NCI-H82 (cell line): Measurements from ENCODE around the gene MRPL3.
A peak's percentile ranks its signal among the peaks of the same experiment; 100 is the strongest.

Source experiments
- DNase-seq: peaks from one replicate; lab custom pipeline; 2025; lab: John Stamatoyannopoulos, UW

Gene MRPL3

DNA sequence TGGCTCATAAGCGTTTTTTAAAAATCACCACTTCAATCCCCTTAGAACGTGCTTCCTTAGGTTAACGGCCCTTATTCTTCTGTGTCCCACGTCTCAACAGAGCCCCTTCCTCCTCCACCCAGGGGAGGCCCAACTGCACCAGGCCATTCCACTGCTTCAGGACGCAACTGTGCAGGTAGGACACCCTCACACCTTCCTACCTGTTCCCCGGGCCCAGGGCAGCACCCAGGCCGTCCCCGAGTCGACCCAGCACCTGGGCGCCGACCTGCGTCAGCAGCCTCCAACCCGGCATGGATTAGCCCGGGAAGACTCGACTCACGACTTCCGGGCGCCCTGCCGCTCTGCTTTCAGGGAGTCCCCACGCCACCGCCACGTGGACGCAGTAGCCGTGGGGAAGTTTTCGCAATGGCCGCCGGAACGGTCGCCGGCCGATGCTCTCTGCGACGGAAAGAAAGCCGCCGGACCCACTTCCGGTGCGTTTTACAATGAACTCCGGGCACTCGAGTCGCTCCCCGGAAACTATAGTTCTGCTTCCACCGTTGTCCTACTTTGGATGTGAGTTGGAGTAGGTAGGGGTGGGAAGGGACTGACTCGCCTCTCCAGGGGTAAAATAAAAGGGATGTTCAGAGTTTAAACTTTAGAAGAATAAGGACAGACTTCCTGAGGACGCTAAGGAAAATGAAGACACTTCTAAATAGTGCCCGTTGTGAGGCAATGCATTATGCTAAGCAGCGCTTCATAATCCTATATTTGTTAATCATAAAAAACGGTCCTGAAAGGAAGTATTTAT lies at the start of gene MRPL3:
MRPL3 (minus strand) TSS at position 442 of the 790 bp plus-strand sequence; CDS start at position 292, 150 bp downstream.
- DNase-seq, result peak; percentile 98

DNA sequence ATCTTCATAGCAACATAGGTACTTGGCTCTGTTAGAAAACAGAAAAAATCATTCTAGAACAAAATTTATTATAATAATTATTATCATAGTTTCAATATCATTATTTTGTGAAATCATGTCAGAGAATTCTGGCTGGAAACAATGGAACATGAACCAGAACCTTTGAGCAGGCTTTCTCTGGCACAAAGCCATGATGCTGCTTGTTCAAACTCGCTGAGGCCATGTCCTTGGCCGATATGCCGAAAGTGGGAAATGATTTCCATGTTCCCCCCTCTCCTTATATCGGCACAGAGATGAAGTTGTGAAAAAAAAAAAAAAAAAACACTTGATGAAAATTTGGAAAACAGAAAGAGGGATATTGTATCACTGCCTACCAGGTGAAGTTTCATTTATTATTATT lies 49.0 kb upstream of the MRPL3 start:
- no peak for DNase-seq

DNA sequence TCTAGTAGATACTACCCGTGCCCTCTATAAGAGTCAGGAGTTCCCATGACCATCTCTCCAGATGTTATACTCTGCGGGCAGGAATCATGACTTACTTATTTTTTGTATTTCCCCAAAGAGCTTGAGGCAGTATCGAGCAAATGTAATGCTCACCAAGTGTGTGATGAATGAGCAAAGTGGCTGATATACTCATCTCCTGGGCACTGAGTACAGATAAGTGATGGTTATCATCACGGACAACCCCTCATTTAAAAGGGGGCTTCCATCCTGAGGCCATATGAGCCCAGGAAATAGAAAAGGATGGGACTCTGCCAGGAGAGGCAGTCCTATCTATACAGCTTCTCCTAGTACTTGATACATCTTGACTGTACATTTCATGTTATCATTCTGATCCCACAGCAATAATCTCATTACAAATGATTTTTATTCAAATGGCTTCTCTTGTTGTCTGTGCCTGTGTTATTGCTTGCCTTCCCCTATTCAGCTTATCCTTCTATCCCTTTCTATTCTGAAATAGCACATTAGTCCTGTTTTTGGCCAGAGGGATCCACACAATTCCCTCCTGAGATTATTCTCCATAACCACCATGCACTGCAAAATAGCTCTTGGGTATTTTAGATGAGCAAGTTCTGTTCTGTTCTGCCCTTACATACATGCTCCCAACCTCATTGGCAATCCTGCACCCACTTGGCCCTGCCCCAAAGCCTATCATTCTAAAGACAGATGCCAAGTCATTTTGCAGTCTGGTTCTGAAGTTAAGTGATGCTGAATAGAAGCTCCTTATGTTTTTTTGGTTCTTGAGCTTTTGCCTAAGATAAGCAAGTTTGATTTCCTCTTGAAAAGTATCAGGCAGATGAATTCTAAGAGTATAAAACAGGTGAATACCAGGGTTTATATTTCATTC lies 48.0 kb upstream of the MRPL3 start:
- no peak for DNase-seq

GRCh38 chr3:131549340-131549739 lies 46.6 kb upstream of the MRPL3 start:
- DNase-seq, result peak; percentile 42

DNA sequence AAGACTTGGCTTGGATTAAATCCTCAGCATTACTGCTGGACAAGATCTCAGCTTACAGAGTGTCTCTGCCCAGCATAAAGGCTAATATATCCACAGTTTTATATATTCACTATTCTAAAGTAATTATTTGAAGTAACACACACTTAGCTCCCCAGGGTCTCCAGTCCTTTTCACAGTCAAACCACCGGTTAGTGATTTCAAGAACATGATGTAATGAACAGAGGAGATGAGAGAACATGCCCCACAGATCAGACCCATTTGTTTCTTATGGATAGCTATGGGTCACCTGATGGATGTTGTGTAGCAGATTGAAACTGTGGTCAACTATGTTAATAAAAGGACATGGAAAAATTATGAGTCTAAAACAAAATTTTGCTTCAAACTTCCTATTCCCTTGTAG lies 44.8 kb upstream of the MRPL3 start:
- DNase-seq, result no peak

DNA sequence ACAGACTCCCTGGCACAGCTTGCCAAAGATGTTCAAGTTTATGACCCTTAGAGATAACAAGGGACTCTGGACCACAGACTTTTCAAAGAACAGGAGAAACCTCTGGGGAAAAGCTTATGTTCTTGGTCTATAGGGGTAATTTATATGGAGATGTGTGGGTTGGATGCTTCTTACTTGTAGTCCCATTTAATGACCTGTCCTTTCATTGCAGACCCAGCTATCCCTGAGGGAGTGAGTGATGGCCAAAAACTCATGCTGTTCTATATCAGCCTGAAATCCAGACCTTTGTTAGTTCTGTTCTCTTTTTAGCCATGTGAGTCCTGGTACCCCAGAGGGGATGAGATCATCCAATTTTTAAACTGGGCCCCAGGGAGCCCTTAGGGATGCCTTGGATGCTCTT lies 43.7 kb upstream of the MRPL3 start:
- DNase-seq, result no peak

DNA sequence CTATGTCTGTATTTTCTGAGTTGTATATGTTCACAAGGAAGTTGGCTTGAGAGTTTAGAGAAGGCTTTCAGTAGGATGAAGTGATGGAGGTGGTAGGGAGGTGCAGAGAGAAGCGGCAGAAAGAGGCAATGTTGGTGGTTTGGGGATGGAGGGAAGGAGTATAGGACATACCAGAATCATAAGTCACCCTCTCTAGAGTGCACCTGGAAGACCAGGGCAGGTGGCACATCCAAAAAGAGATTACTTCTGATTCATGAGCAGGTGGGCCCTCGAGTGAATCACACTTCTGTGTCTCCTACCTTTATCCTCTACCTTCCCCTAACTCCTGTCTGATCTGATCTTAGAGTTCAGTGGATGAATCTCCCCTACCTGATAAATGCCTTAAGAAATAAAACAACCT lies 41.8 kb upstream of the MRPL3 start:
- DNase-seq, result no peak

GRCh38 chr3:131543714-131544113 lies 40.9 kb upstream of the MRPL3 start:
- DNase-seq, result peak; percentile 41

DNA sequence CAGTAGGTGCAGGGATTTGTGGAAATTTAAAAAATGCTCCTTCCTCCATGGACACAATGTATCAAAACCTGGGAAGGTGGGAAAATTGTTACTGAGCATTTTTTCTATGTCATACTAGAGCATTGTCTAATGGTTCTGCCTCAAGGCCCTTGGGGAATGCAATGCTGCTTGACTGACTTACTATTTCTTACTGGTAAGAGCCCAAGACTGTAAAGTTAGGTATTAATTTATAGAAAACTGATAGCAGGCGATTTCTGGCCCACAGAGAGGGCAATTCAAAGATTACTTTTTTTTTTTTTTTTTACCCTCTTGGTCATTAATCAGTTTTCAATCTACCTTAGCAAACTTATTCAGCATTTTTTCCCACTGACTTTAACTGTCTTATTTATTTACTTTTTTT lies 38.5 kb upstream of the MRPL3 start:
- no peak for DNase-seq

GRCh38 chr3:131540821-131541220 lies 38.0 kb upstream of the MRPL3 start:
- DNase-seq, result no peak

GRCh38 chr3:131540143-131540542 lies 37.4 kb upstream of the MRPL3 start:
- DNase-seq, result no peak

GRCh38 chr3:131538968-131539367 lies 36.2 kb upstream of the MRPL3 start:
- DNase-seq, result no peak

- no peak for DNase-seq
Measured at GRCh38 chr3:131537531-131537930, 34.8 kb upstream of the MRPL3 start.

GRCh38 chr3:131535596-131535995 lies 32.8 kb upstream of the MRPL3 start:
- DNase-seq, result no peak

- no peak for DNase-seq
Measured at GRCh38 chr3:131535131-131535530, 32.4 kb upstream of the MRPL3 start.

DNA sequence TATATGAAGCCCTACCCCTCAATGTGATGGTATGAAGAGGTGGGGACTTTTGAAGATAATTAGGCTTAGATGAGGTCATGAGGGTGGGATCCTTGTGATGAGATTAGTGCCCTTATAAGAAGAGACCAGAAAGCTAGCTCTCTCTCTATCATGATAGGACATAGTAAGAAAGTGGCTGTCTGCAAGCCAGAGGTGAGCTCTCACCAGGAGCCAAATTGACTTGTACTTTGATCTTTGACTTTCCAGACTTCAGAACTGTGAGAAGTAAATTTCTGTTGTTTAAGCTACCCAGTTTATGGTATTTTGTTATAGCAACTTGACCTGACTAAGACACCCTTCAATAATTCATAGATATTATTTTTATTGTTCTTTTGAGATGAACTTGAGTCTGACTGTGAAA lies 29.9 kb upstream of the MRPL3 start:
- DNase-seq, result no peak

GRCh38 chr3:131530843-131531242 lies 28.1 kb upstream of the MRPL3 start:
- no peak for DNase-seq

DNA sequence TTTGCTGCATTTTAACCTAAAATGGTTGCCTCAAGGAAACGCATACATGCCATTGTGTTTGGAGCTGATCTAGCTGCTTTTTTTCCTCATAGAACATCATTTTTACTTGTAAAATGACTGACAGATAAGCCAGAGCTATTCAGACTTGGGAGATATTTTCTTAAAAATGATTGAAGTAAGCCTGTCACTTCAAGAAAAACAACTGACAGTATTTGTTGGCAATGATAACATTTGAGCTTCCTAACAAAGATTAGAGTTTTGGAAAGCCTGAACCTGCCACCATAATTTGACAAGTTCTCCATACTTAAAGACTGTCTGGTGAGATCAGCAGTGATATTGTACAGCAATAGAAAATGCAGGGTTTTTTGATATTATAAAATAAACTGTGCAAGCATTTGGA lies 27.6 kb upstream of the MRPL3 start:
- no peak for DNase-seq

DNA sequence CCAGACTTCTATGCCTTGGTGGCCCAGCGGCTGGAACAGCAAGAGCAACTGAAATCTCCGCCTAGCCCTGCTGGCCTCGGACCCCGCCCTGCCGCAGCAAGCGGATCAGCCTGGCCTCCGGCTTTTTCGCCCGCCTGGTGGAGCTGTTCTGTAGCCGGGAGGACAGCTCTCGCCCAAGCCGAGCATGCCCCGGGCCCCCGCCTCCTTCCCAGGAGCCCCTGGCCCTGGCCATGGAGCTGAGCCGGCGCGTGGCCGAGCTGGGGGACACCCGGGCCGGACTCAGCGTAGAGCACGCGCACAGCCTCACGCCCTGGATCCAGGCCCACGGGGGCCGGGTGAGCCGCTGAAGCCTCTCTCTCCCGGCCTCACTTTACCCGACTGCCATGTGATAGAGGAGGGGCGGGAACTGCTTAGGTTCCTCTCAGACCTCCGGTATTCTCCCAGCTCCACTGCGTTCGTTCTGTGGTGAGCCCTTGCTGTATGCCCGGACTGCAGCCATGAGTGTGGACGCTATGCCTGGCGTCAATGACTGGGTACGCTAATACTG lies 24.1 kb upstream of the MRPL3 start:
- no peak for DNase-seq

- DNase-seq, result no peak
Measured at GRCh38 chr3:131518680-131519079, 15.9 kb upstream of the MRPL3 start.

DNA sequence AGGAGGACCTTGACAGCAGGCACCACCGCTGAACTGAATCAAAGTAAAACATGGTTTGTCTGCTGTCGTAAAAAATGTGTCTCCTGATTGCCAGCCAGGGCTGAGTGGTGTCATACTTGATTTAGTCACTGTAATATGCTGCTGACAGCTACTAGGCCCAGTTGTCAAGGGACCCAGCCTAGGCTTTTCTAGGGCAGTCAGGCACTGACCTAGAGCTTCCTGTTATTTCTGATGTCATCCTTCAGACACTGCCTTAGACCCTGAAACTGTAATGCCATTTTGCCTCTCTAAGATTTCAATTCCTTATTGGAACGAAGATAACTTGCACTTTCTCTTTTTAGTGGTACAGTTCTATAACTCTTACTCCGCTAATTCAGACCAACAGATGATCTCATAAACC lies 2.6 kb upstream of the MRPL3 start:
- no peak for DNase-seq

GRCh38 chr3:131503320-131503635 lies 507 bp upstream of the MRPL3 start:
- peak; percentile 29 for DNase-seq

- DNase-seq, result peak; percentile 42
Measured at GRCh38 chr3:131501949-131502348, 822 bp downstream of the MRPL3 start.
